ENCODE measurements around the gene DST. TPM values are rescaled to one million over a fixed set of nuclear protein-coding genes. Genes with fewer than 3 reads are reported as not detected.

The DST gene
- total and polyA plus RNA-seq, 2 of the 4 experiments (the other 2 are of a cell fraction) = 97.7 to 452 TPM

DNA sequence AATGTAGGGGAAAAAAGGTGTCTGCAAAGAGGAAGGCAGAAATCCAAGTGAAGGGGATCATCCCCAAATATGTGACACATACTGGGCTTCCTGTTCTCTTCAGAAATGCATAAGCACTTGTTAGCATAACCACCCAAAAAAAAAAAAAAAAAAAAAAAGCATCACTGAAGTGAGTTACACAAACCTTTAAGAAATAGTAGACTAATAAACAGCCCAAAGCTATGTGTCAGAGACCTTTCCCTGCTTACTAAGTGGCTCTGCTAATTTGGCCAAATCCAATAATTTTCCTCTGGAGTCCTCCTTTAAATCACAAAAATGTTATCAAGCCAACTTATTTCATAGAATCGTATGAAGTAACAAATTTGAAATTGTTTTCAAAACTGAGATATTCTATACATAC, 7.5 kb upstream of the DST start:
- Histone ChIP-seq H3K9me1 (ENCODE audit: insufficient read depth, low read length) (peaks cover 6% of the 10 kb centered on the region), H3K4me1 (ENCODE audit: control insufficient read depth, insufficient read depth, low read length) (peaks cover 9% of the 10 kb centered on the region), H3K79me1 (ENCODE audit: low read depth in 1 of 2, low read length in 2 of 2) (peaks cover 21 to 64% of the 10 kb centered on the region in 2 experiments), H2BK5ac (ENCODE audit: low read depth, low read length, poor library complexity, severe bottlenecking) (peak overlapping the region; percentile 32), H4K91ac (ENCODE audit: insufficient read depth, low read depth, low read length) (no peak overlapping the region), H2BK120ac (ENCODE audit: low read depth, low read length) (peak overlapping the region; percentile 16; the same call in 1 of the 2 replicates), H2AK5ac (ENCODE audit: low read depth, low read length) (no peak overlapping the region), H4K5ac (ENCODE audit: low read depth, low read length) (no peak overlapping the region; the same call in 1 of the 2 replicates), H4K8ac (ENCODE audit: low read depth in 2 of 2, low read length in 2 of 2) (no peak overlapping the region), H3K4me2 (ENCODE audit: low read depth, low read length) (no peak overlapping the region), H3K36me3 (ENCODE audit: control insufficient read depth, insufficient read depth, low read length) (peaks cover 10% of the 10 kb centered on the region), H3K27ac (ENCODE audit: insufficient read depth, low read length) (no peak overlapping the region), H3K56ac (ENCODE audit: extremely low read depth, insufficient read depth, low read length) (no peak overlapping the region), H2AK9ac (replicated peaks; ENCODE audit: low read depth, low read length, poor library complexity) (no peak overlapping the region), H3K23ac (ENCODE audit: low read depth, low read length) (0 out of 2 replicates have a peak overlapping the region, but pooled peaks have one; percentile 25), H2AFZ (replicated peaks; ENCODE audit: low read length, poor library complexity) (no peak overlapping the region), H2BK20ac (ENCODE audit: low read depth, low read length) (no peak overlapping the region), H3K9ac (ENCODE audit: low read depth, low read length) (no peak overlapping the region), H2BK15ac (ENCODE audit: low read depth, low read length) (no peak overlapping the region), H3K9me3 (ENCODE audit: control insufficient read depth, insufficient read depth, low read length) (no peaks in the 10 kb centered on the region), H3K4me3 (ENCODE audit: insufficient read depth, low read depth, low read length) (no peak overlapping the region), H3K4ac (ENCODE audit: low read depth, low read length) (no peak overlapping the region), H4K20me1 (ENCODE audit: insufficient read depth, low read length) (peaks cover 23% of the 10 kb centered on the region), H3K27me3 (ENCODE audit: control insufficient read depth, insufficient read depth, low read length) (no peaks in the 10 kb centered on the region), H3K18ac (ENCODE audit: low read depth, low read length) (peak overlapping the region; percentile 1; the same call in 1 of the 2 replicates), H3K14ac (replicated peaks; ENCODE audit: low read depth, low read length) (peak overlapping the region; percentile 8; the same call in 1 of the 2 replicates)
- TF ChIP-seq FOS (IDR thresholded peaks at IDR 0.05; ENCODE audit: low read depth, low read length) (no peak), MXI1 (IDR thresholded peaks at IDR 0.05; ENCODE audit: borderline replicate concordance, low read depth, low read length) (no peak)
- dilution Hi-C loops (cut with HindIII; ENCODE audit: low sequenced_read_pairs, unreplicated experiment) = no loop called here
- ATAC-seq (ENCODE audit: low read depth) (no peak), DNase-seq (no peak)
- POLR2A ChIA-PET (ENCODE audit: unreplicated experiment) = no interaction called here
- in situ Hi-C loops (cut with MboI; ENCODE audit: low sequenced_read_pairs) = no loop called here
- intact Hi-C loops (cut with micrococcal nuclease) = no loop called here
- no CpG with 5 or more reads among the region's 1 CpG for WGBS, 2 experiments (ENCODE audit: extremely low coverage in 2 of 2, insufficient read length in 1 of 2)
- CTCF ChIA-PET = no interaction called here
- BruUV-seq (replicated peaks) = no TSS peak
